ENCODE measurements around the gene CLCNKB.
"Not testable (repeated sequence)": the region's sequence is repeated elsewhere in the genome, so short reads cannot be mapped to it uniquely, and the experiment has no call there.

Gene CLCNKB

GRCh38 chr1:16038620-16038912 lies 5.0 kb upstream of the CLCNKB start:
- no peak overlapping the region for H3K4me3 ChIP-seq (ENCODE audit: low read length)
- no peak for TF ChIP-seq ZNF274 (IDR thresholded peaks at IDR 0.05; ENCODE audit: low read depth, low read length)

DNA sequence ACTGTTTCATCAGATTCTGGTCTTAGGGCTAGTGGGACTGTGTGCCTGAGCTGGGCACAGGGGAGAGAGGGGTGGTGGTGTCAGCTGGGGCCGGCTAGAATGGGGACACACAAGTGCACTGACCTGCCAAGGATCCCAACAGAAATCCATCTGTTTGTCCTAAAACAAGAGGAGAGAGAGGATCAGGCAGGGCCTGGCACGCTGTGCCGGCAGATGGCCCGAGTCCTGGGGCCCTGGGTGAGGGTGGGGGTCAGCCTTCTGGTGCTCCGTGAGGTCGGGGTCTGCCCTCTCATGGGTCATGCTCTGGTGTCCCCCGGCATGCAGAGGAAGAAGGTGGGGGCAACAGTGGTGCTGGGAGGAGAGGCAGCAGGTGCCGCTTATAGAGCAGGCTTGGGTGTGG lies 3.7 kb upstream of the CLCNKB start:
- not testable (repeated sequence) for H3K4me3 ChIP-seq (ENCODE audit: low read length)

- H3K4me3 ChIP-seq (ENCODE audit: low read length) = no peak overlapping the region
- TF ChIP-seq ZNF274 (IDR thresholded peaks at IDR 0.05; ENCODE audit: low read depth, low read length) = no peak
Observed at GRCh38 chr1:16041200-16041599, 2.4 kb upstream of the CLCNKB start.

DNA sequence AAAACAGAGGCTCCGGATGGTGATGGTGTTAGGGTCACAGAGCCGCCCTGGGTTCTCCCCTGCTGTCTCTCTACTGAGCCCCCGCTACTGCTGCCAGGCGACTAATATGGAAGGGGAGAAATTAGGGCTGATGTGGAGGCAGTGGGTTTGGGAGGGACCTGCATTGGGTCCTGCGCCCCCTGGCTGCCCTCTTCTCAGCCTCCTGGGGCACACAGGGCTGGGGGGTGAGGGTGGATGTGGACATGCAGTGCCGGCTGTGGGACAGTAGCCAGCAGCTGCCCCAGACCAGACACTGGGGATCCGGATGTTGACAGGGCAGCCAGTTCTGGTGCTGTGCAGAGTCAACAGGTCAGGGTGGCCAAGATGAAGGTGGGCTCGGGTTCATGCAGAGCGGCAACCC lies 1.5 kb upstream of the CLCNKB start:
- TF ChIP-seq ZNF274 (IDR thresholded peaks at IDR 0.05; ENCODE audit: low read depth, low read length) = no peak
- no peak overlapping the region for H3K4me3 ChIP-seq (ENCODE audit: low read length)

DNA sequence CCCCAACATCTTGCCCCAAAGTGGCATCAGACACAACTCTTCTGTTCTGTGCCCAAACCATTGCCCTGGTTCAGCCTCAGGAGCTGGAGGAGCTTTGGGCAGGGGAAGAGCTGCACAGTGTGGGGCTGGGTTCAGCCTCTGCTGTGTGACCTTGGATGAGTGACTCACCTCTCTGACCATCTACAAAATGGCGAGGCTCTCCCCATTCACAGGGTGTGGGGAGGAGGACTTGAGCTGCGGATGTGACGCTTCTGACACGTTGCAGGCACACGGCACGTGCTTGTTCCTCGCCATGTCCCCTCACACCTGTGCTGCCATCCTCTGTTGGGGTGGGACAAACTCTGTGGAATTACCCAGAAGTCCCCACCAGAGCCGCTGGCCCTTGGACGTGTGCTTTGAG lies 928 bp upstream of the CLCNKB start:
- not testable (repeated sequence) for H3K4me3 ChIP-seq (ENCODE audit: low read length)

- TF ChIP-seq ZNF274 (IDR thresholded peaks at IDR 0.05; ENCODE audit: low read depth, low read length) = no peak
- no peak overlapping the region for H3K4me3 ChIP-seq (ENCODE audit: low read length)
Observed at GRCh38 chr1:16043950-16044349, 368 bp downstream of the CLCNKB start.

GRCh38 chr1:16046842-16047241 lies 3.3 kb downstream of the CLCNKB start:
- H3K4me3 ChIP-seq (ENCODE audit: low read length) = no peak overlapping the region
- no peak for TF ChIP-seq ZNF274 (IDR thresholded peaks at IDR 0.05; ENCODE audit: low read depth, low read length)

DNA sequence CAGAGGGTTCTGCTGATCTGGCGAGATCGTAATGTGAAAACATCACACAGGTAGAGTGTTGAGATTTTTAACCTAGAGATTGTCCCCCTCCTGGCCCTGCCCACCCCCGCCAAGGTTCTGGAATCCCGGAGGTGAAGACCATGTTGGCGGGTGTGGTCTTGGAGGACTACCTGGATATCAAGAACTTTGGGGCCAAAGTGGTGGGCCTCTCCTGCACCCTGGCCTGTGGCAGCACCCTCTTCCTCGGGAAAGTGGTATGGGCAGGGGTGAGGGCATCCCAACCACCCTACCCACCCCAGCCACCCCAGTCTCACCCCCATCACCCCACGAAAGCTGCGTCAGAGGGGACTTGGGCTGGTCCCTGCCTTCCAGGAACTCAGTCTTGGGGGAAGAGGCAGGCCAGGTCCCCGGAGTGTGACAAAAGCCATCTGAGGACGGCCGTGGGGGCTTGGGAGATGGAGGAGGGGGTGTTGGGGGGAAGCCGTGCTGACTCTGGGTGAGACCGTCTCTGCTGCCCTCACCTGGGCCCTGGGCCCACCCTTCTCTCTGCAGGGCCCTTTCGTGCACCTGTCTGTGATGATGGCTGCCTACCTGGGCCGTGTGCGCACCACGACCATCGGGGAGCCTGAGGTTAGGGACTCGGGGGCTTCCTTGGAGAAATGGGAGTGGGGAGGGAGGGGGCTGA lies 4.4 kb downstream of the CLCNKB start:
- H3K4me3 ChIP-seq (ENCODE audit: low read length) = no peak overlapping the region
- TF ChIP-seq ZNF274 (IDR thresholded peaks at IDR 0.05; ENCODE audit: low read depth, low read length) = no peak

GRCh38 chr1:16048573-16049189 lies 5.1 kb downstream of the CLCNKB start:
- no peak overlapping the region for H3K4me3 ChIP-seq (ENCODE audit: low read length)
- no peak for TF ChIP-seq ZNF274 (IDR thresholded peaks at IDR 0.05; ENCODE audit: low read depth, low read length)

GRCh38 chr1:16050328-16050727 lies 6.7 kb downstream of the CLCNKB start:
- H3K4me3 ChIP-seq (ENCODE audit: low read length) = no peak overlapping the region
- no peak for TF ChIP-seq ZNF274 (IDR thresholded peaks at IDR 0.05; ENCODE audit: low read depth, low read length)

DNA sequence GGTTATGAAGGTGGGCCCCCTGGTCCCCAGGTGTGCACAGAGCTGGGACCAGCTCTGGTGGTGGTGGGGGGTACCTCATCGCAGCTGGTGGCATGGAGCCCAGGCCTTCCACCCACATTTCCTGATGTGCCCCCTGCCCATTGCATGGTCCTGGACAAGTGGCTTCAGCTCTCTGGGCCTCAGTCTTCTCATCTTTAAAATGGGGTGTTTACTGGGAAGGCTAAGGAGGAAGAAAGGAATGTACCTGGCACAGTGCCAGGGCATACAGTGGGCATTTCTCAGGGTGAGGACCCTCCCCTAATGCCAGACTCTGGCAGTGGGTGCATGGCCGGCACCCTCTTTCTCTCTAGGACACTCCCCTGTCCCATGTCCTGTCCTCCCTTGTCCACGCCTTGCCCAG lies 7.5 kb downstream of the CLCNKB start:
- TF ChIP-seq ZNF274 (IDR thresholded peaks at IDR 0.05; ENCODE audit: low read depth, low read length) = no peak
- H3K4me3 ChIP-seq (ENCODE audit: low read length) = no peak overlapping the region

DNA sequence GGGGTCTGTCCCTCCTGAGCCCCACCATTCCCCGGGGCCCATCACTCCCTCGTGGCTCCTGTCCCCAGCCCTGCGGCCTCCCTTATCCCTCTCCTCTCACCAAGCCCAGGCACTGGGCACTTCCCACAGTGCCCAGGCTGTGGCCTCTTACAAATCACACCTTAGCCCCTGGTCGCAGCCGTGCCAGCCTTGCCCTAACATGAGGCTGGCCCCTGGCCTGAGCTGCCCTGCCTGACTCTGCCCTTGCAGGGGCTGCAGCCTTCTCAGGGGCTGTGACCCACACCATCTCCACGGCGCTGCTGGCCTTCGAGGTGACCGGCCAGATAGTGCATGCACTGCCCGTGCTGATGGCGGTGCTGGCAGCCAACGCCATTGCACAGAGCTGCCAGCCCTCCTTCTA lies 8.4 kb downstream of the CLCNKB start:
- H3K4me3 ChIP-seq (ENCODE audit: low read length) = not testable (repeated sequence)

- H3K4me3 ChIP-seq (ENCODE audit: low read length) = no peak overlapping the region
- no peak for TF ChIP-seq ZNF274 (IDR thresholded peaks at IDR 0.05; ENCODE audit: low read depth, low read length)
Observed at GRCh38 chr1:16053781-16054502, 10.4 kb downstream of the CLCNKB start.

DNA sequence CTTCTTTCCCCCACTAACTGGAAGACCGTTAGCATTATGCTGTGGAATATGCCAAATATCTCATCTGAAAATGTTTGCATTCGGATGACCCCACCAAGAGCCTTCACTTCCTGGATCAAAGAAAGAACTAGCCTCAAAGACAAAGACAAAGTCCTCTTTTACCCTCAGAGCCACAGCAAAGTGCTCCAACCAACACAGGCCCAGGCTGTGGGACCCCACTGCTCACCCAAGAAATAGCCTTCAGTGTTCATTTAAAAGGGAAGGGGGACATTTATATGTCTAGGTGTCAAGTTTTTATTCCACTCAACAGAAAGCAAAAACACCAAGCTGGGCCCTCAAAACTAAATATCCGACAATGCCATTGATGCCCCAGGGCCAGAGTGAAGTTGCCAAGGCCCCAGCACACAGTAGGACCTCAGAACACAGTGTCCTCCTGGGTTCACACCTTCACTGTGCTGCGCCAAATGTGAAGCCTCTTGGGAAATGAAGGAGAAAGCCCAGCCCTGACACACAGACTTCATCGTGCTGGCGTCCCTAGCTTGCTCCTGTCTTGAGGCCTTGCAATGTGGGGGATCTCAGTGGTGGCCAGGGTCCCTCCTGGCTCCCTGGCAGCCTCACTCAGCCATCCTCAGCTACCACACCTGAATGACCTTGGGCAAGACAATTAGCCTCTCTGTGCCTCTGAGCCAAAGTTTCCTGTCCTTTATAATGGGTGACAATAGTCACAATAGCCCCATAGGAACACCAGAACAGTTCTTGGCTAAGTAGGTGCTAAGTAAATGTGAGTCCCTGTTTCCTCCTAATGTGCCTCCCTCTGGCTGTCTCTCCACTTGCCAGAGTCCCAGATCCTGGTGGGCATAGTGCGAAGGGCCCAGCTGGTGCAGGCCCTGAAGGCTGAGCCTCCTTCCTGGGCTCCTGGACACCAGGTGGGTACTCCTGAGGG lies 11.3 kb downstream of the CLCNKB start:
- no peak overlapping the region for H3K4me3 ChIP-seq (ENCODE audit: low read length)
- no peak for TF ChIP-seq ZNF274 (IDR thresholded peaks at IDR 0.05; ENCODE audit: low read depth, low read length)
